Measurements from ENCODE around the gene TGFBI.

TGFBI gene

DNA sequence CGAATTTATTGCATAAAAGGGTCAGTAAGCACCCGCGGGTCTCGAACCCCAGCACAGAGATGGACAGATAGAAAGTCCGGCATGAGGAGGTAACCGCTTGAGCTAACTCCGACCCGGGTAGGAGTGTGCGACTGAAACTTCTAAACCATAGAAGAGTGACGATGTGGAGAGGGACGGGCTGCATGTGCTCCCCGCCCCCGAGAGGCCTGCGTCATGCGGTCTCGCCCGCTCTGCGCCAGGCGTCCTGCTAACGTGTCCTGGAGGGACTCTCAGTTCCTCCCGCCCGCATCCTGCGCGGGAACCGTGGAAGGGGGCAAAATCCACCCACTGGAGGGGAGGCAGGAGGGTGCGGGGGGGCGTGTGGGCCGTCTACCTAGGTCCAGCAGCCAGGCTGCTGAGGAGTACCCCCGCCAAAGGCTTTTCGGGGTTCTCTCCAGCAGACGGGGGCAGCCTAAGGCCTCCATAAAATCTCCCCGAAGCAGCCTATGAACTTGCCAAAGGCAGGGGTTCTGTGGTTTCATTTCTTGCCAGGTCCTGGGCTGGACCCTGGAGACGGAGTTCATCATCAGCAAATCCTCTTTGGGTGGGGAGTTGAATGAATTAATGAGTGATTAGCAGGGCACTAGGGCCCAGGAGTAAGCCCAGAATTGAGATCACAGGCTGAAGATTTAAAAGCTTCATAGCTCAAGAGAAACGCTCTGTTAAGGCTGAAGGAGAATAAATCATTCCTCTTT lies 51.9 kb downstream of the TGFBI start:
- ATAC-seq (replicated peaks) (peak; percentile 93 to 94), DNase-seq (peak; percentile 81)
- Mint-ChIP-seq H3K27me3 (peaks cover 41 to 44% of the 10 kb centered on the region in 2 donors), H3K9me3 (no peaks in the 10 kb centered on the region), H3K4me1 (peaks cover 8 to 11% of the 10 kb centered on the region in 2 donors), H3K36me3 (peaks cover 0 to 4% of the 10 kb centered on the region in 2 donors), H3K27ac (peak overlapping the region; percentile 96), H3K4me3 (peak overlapping the region; percentile 76 to 83)

DNA sequence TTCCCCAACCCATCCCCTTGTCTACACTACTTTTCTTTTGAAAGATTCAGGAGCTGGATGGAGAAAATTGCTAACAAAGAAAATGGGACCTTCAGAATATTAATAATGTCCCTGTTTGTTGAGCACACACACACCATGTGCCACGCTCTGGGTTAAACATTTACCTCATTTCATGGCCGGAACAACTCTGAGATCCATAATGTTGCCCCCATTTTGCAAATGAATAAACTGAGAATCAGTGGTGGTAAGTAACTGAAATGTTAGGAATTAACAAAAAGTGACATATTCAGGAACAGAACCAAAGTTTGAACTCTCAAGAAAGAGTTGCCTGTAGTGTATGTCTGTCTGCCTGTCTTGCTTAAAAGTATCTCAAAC lies 52.4 kb downstream of the TGFBI start:
- Mint-ChIP-seq H3K27ac (no peak overlapping the region), H3K36me3 (peaks cover 0 to 4% of the 10 kb centered on the region in 2 donors), H3K9me3 (no peaks in the 10 kb centered on the region), H3K4me1 (peaks cover 8 to 11% of the 10 kb centered on the region in 2 donors), H3K27me3 (peaks cover 40 to 44% of the 10 kb centered on the region in 2 donors), H3K4me3 (no peak overlapping the region)
- DNase-seq (no peak), ATAC-seq (replicated peaks) (no peak)

DNA sequence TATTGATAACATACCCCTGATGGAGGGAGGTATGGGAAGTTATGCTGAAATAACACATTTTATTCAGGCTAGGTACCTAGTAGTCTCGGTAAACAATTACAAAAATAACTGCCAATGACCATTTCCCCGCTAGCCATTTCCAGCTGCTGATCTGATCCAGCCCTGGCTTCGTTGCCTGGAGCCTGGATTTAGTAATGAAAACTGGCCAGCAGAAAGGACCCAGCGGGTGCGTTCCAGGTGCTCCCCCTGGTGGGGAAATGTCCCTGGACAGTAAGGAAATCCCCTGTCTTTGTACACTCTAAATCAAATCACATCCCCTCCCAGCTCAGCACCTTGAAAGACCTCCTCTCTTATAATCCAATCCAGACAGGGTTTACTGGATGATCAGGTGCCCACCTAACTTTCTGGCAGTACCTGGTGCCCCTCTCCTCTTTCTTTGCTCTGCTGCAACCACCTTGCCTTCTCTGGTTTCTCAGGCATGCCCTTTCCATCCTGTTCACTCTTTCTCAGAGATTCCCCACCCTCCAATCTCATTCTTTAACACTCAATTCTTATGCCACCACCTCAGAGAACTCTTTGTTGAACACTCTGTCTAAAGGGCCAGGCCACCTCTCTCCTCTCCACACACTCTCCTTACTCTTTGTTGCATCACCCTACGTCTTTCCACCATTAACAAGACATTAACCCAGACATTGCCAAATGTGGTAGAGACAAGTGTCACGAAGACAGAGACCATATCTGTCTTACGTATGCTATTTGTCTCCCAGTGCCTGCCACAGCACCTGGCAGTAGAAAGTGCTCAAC lies 53.8 kb downstream of the TGFBI start:
- Mint-ChIP-seq H3K9me3 (no peaks in the 10 kb centered on the region), H3K27ac (no peak overlapping the region), H3K4me3 (no peak overlapping the region), H3K27me3 (peaks cover 27 to 31% of the 10 kb centered on the region in 2 donors), H3K36me3 (peaks cover 0 to 4% of the 10 kb centered on the region in 2 donors), H3K4me1 (peaks cover 8 to 11% of the 10 kb centered on the region in 2 donors)
- DNase-seq: peak; percentile 25
- no peak for ATAC-seq (replicated peaks)

DNA sequence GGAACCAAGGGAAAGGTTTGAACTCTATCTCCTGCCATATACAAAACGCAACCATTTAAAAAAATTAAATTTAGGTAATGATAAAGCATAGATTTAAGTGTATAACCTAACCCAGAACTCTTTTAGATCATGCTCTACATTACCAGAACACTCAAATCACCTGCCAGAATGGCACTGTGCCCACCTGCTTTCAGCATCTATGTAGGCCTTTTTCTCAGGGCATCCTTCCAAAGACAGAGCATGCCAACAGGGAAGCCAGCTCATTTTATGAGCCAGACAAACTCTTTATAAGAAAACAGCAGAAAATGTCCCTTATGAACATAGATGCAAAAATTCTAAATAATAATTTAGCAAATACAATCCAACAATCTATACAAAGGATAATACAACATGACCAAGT lies 55.9 kb downstream of the TGFBI start:
- Mint-ChIP-seq H3K27ac (no peak overlapping the region), H3K9me3 (no peaks in the 10 kb centered on the region), H3K4me3 (no peak overlapping the region), H3K27me3 (peaks cover 17 to 19% of the 10 kb centered on the region in 2 donors), H3K36me3 (peaks cover 0 to 4% of the 10 kb centered on the region in 2 donors), H3K4me1 (peaks cover 7 to 11% of the 10 kb centered on the region in 2 donors)
- no peak for DNase-seq
- ATAC-seq (replicated peaks): no peak

DNA sequence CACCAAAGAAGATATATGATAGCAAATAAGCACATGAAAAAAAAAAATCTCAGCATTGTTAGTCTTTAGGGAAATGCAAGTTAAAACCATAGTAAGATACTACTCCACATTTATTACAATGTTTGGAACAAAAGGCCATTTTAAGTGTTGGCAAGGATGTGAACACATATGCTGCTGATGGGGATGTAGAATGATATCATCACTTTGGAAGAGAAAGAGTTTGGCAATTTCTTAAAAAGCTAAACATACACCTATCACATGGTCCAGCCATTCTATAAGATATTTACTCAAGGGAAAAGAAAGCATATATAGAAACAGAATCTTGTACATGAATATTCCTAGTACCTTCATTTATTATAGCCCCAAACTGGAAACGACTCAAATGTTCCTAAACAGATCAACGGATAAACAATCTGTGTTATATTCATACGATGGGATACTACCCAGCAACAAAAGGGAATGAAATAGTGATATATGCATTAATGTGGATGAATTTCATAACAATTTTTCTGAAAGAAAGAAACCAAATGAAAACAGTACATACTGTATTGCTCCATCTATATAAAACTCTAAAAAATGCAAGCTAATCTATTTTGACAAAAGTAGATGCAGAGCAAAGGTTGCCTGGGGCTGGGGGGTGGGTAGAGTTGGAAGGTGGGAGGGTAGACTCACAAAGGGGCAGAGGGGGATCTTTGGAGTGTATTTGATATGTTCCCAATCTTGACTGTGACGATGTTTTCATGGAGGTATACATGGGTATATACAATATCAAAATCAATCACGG lies 58.2 kb downstream of the TGFBI start:
- Mint-ChIP-seq H3K4me1 (no peaks in the 10 kb centered on the region), H3K27ac (no peak overlapping the region), H3K27me3 (peaks cover 6 to 8% of the 10 kb centered on the region in 2 donors), H3K4me3 (no peak overlapping the region), H3K36me3 (no peaks in the 10 kb centered on the region), H3K9me3 (no peaks in the 10 kb centered on the region)
- ATAC-seq (replicated peaks) (no peak), DNase-seq (no peak)

DNA sequence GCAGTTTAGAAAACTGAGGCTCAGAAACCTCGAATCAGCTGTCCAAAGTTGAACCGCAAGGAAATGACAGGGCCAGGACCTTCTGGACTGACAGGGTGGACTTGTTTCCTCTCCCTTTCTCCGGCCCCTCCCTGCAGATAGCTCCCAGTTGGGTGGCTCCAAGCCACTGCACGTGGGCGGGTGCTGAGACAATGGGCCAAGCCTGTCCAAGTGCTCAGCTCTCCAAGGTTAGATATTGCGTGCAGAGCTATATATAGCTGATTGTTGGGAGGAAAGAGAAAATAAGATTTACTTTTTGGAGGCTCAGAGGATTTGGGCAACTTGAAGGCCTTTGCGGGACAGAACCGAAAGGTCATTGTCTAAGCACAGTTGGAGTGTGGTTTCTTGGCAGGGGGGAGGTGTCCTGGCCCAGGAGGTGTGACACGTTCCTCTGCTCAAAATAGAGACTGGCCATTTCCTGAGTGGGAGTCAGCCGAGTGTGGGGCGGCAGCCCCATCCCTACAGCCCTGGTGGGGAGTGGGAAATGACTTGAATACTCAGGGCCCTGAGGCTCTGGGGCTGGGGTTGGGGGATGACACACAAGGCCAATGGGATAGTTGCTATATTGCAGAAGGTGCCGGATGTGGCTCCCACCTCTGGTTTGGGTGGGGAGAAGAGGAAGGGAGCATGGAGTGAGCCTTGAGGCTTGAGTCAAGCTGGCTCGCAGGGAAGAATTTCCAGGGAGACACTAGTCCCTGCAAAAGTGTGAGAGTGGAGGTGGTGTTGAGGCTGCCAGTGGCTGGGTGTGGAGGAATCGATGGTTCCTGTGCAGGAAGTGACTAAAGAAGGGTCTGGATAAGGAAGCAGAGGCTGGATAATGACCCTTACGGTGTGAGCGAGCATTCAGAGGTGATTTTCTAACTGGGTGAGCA lies 59.4 kb downstream of the TGFBI start:
- Mint-ChIP-seq H3K9me3 (no peaks in the 10 kb centered on the region), H3K4me1 (no peaks in the 10 kb centered on the region), H3K27me3 (peaks cover 6 to 8% of the 10 kb centered on the region in 2 donors), H3K36me3 (no peaks in the 10 kb centered on the region), H3K27ac (no peak overlapping the region), H3K4me3 (no peak overlapping the region)
- ATAC-seq (replicated peaks) (no peak), DNase-seq (no peak)

DNA sequence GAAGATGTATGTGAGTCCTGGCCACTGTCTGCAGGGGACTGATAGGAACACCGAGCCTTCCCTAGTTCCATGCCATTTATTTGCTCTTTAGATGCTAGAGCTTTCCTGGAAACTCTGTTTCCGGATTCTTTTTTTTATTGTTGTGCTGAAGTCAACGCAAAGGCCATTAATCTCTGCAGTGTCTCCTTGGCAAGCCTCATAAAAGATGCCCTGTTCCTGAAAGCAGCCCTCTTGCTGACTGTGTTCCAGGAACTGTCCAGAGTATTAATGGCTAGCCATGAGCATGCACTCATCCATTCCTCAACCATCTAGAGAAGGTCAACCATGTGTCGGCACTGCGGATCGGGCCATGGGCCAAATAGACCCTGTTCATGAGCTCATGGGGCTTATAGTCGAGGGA lies 61.0 kb downstream of the TGFBI start:
- no peak overlapping the region for H3K4me3 Mint-ChIP-seq
- no peaks in the 10 kb centered on the region for H3K9me3 Mint-ChIP-seq
- no peaks in the 10 kb centered on the region for H3K36me3 Mint-ChIP-seq
- H3K27me3 Mint-ChIP-seq: peaks cover 9 to 16% of the 10 kb centered on the region in 2 donors
- no peak for DNase-seq
- ATAC-seq (replicated peaks): no peak
- no peak overlapping the region for H3K27ac Mint-ChIP-seq
- H3K4me1 Mint-ChIP-seq: no peaks in the 10 kb centered on the region

DNA sequence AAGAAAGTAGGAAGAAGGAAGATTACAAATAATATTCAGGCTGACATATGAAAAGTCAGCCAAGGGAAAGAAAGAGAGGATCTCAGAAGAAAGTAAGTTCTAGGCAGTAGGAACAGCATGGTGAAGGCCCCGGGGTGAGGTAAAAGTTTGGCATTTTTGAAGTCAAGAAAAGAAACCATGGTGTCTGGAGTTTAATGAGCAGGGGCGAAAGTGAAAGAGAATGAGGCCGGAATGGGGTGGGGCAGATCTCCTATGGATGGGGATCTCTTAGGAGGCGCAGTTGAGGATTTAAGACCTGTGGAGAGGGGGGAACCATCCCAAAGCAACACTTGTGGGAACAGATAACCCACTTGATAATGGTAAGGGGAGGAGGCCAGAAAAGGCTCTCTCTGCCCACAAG lies 61.5 kb downstream of the TGFBI start:
- H3K27ac Mint-ChIP-seq: no peak overlapping the region
- H3K4me1 Mint-ChIP-seq: no peaks in the 10 kb centered on the region
- no peaks in the 10 kb centered on the region for H3K9me3 Mint-ChIP-seq
- DNase-seq (no peak), ATAC-seq (replicated peaks) (no peak)
- H3K36me3 Mint-ChIP-seq: no peaks in the 10 kb centered on the region
- H3K27me3 Mint-ChIP-seq: peaks cover 15 to 21% of the 10 kb centered on the region in 2 donors
- H3K4me3 Mint-ChIP-seq: no peak overlapping the region

DNA sequence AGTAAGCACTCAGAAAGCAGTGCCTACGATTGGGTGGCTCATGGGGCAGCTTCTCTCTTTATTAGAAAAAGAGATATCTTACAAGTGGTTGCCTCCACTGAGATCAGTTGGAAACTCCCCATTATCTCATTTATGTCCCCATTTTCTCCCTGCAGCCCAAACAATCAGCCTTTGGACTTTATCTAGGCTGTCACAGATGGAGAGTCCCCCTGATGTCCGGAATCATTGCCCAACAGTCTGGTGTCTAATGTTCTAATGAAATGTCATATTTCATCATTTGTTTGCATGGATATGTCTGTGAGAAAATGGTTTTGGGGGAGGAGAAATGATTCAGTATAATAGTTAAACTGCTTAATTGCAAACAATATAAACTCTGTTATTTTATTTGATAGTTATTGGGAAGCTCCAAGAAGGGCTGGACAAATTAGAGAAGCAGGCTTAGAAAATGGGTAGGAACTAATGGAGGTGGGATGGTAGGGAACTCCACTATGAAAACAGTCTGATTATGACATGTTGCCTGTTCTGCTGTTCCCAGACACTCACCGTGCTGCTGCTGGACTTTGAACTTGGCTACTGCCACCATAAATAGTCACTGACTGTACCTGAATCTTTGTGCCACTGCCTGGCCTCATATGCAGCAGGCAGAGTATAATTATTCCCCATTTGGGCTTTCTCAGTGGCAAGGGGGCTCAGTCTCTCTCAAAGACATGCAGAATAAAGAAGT lies 65.6 kb downstream of the TGFBI start:
- ATAC-seq (replicated peaks) (no peak), DNase-seq (no peak)
- H3K4me1 Mint-ChIP-seq: no peaks in the 10 kb centered on the region
- no peaks in the 10 kb centered on the region for H3K36me3 Mint-ChIP-seq
- H3K27ac Mint-ChIP-seq: no peak overlapping the region
- H3K4me3 Mint-ChIP-seq: no peak overlapping the region
- H3K9me3 Mint-ChIP-seq: no peaks in the 10 kb centered on the region
- peaks cover 22 to 25% of the 10 kb centered on the region in 2 donors for H3K27me3 Mint-ChIP-seq

DNA sequence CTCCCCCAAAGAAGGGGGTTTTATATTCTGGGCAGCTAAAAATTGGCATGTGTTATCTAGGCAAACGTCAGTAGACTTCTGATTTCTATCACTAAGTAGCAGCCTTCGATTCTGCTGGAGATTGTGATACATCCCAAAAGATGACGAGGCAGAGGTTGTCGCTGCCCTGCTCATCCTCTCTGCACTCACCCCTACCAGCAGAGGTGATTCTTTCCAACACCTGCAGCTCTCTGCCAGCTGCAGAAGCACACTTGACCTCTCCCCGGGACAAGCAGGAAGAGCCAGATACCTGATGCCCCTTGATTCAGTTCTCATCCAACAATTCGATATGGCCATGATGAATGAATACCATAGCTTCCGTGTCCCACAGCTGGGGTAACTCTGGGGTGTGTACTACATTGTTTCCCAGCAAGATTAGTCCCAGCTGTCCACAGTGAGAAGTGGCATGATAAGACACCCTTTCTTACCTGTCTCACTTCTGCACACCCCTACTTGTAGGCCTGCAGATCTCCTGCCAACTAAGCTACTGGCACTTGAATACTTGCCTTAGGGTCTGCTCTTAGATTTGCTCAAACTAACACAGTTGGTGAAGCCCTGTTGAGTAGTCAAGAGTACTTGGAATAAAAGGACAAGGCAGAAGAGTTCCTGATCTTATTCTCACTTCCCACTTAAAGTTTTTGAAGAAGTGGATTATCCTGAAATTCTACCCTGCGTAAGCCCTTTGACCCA lies 66.3 kb downstream of the TGFBI start:
- H3K27me3 Mint-ChIP-seq: peaks cover 22 to 25% of the 10 kb centered on the region in 2 donors
- no peak overlapping the region for H3K4me3 Mint-ChIP-seq
- DNase-seq: no peak
- H3K9me3 Mint-ChIP-seq: no peaks in the 10 kb centered on the region
- no peak overlapping the region for H3K27ac Mint-ChIP-seq
- H3K4me1 Mint-ChIP-seq: no peaks in the 10 kb centered on the region
- no peak for ATAC-seq (replicated peaks)
- no peaks in the 10 kb centered on the region for H3K36me3 Mint-ChIP-seq

DNA sequence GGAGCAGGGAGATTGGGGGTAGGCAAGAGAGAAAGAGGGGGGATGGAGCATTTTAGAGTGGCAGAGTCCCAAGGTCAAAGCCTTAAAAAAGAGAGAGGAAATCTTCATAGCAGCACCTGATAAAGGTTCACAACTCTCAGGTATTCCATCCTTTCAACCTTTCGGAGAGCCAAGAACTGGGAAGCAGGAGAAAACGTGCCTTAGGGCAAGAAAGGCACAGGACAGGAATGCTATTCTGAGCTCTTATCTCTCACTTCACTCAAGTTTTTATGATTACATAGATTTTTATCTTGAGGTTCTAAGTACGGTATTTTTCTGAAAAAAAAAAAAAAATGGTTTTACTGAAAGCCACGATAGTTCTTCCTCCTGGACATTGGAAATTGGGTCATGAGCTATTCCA lies 69.4 kb downstream of the TGFBI start:
- Mint-ChIP-seq H3K4me1 (no peaks in the 10 kb centered on the region), H3K27ac (no peak overlapping the region)

DNA sequence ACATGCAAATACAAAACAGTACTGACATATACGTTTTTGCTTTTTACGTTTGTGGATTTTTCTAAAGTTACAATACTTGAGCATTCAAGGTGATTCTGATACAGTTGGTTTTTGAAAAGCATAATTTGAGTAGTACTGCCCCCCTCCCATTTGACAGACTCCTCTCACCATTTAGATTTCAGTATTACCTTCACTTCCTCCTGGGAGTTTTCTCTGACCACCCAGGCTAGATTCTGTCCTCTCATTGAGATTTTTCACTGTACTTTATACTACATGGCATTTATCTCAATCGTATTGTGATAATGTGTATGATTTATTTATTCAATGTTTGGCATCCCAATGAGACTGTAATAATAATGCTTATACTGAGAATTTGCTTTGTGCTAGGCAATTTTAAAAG lies 71.1 kb downstream of the TGFBI start:
- Mint-ChIP-seq H3K9me3 (no peaks in the 10 kb centered on the region), H3K27ac (no peak overlapping the region), H3K4me1 (no peaks in the 10 kb centered on the region), H3K27me3 (peaks cover 22 to 27% of the 10 kb centered on the region in 2 donors), H3K36me3 (no peaks in the 10 kb centered on the region), H3K4me3 (no peak overlapping the region)
- no peak for ATAC-seq (replicated peaks)
- no peak for DNase-seq

More for the DNA sequence above, 69.4 kb downstream of the TGFBI start:
- Mint-ChIP-seq H3K4me3 (no peak overlapping the region), H3K36me3 (no peaks in the 10 kb centered on the region), H3K27me3 (peaks cover 22 to 25% of the 10 kb centered on the region in 2 donors), H3K9me3 (no peaks in the 10 kb centered on the region)
- no peak for ATAC-seq (replicated peaks)
- no peak for DNase-seq

DNA sequence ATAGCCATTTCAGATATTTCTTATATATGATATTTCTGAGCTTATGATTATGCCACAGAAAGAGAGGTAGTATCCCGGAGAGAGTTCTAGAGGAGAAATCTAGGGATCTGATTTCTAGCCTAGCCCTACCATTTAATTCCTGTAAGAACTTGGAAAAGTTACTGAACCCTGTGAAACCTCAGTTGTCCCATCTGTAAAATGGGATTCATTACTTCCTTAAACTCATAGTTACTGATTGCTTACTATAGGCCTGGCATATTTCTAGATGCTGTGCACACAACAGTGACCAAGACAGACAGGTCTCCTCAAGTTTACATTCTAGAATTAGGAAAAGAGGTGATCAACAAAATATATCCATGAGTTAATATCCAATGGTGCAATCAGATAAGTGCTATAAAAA lies 73.1 kb downstream of the TGFBI start:
- Mint-ChIP-seq H3K27ac (no peak overlapping the region), H3K36me3 (no peaks in the 10 kb centered on the region), H3K9me3 (no peaks in the 10 kb centered on the region), H3K4me3 (no peak overlapping the region), H3K27me3 (peaks cover 12 to 30% of the 10 kb centered on the region in 2 donors), H3K4me1 (no peaks in the 10 kb centered on the region)
- ATAC-seq (replicated peaks): no peak
- DNase-seq: no peak
